Stimulated activated memory B cell treated with anti-CD40 and anti-IgM and Interleukin-4, amounts not matched to agents 10 μg/mL and 1 μg/mL and 100 μg/mL, for 72 hours (primary cell): ENCODE measurements around the gene CASP7.

Experiments used
- ATAC-seq: fragments of 150-1000 bp; cut with Tn5 transposase; 2 replicates; pipeline ENCODE4 v1.10.0; 2021
- H3K27ac Mint-ChIP-seq: one replicate; pipeline ENCODE4 v1.8.0; 2022; ENCODE audit warnings: mild to moderate bottlenecking, mixed read lengths
- H3K27me3 Mint-ChIP-seq: one replicate; pipeline ENCODE4 v1.8.0; 2022; ENCODE audit warnings: mixed read lengths
- H3K36me3 Mint-ChIP-seq: one replicate; pipeline ENCODE4 v1.8.0; 2022; ENCODE audit warnings: mixed read lengths
- H3K4me1 Mint-ChIP-seq: one replicate; pipeline ENCODE4 v1.8.0; 2022; ENCODE audit warnings: mixed read lengths
- H3K4me3 Mint-ChIP-seq: one replicate; pipeline ENCODE4 v1.8.0; 2022; ENCODE audit warnings: mild to moderate bottlenecking, moderate library complexity, mixed read lengths
- H3K9me3 Mint-ChIP-seq: one replicate; pipeline ENCODE4 v1.8.0; 2022; ENCODE audit warnings: mixed read lengths

CASP7 gene

DNA sequence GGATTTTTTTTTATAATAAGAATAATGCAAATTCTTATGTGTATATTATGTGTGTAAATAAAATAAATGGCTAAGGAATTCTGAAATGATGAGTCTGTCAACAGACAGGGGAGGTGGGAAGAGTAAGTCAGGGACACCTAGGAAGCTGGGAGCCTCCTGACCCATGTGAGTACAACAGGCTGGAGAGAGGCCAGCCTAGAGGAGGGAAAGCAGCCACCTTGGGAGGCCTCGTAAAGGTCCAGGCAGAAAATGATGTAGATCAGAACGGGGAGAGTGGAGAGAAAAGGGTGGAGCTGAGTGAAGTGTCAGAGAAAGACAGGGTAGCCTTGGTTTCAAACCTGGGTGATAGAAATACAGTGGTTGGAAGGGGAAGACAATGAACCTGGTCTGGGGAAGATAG lies 22.8 kb upstream of the CASP7 start:
- Mint-ChIP-seq H3K27ac (no peak overlapping the region), H3K4me3 (no peak overlapping the region), H3K27me3 (peaks cover 27% of the 10 kb centered on the region), H3K9me3 (no peaks in the 10 kb centered on the region), H3K36me3 (no peaks in the 10 kb centered on the region), H3K4me1 (no peaks in the 10 kb centered on the region)
- no peak for ATAC-seq

- no peaks in the 10 kb centered on the region for H3K36me3 Mint-ChIP-seq
- no peak overlapping the region for H3K27ac Mint-ChIP-seq
- H3K4me1 Mint-ChIP-seq: no peaks in the 10 kb centered on the region
- no peak overlapping the region for H3K4me3 Mint-ChIP-seq
- H3K27me3 Mint-ChIP-seq: peaks cover 25% of the 10 kb centered on the region
- no peaks in the 10 kb centered on the region for H3K9me3 Mint-ChIP-seq
- ATAC-seq: no peak
These were observed 22.2 kb upstream of the CASP7 start for GRCh38 chr10:113657544-113657943.

- Mint-ChIP-seq H3K9me3 (no peaks in the 10 kb centered on the region), H3K4me3 (no peak overlapping the region), H3K27ac (no peak overlapping the region), H3K4me1 (no peaks in the 10 kb centered on the region), H3K27me3 (peaks cover 21% of the 10 kb centered on the region), H3K36me3 (no peaks in the 10 kb centered on the region)
- no peak for ATAC-seq
These were observed 18.4 kb upstream of the CASP7 start for GRCh38 chr10:113661332-113661731.

DNA sequence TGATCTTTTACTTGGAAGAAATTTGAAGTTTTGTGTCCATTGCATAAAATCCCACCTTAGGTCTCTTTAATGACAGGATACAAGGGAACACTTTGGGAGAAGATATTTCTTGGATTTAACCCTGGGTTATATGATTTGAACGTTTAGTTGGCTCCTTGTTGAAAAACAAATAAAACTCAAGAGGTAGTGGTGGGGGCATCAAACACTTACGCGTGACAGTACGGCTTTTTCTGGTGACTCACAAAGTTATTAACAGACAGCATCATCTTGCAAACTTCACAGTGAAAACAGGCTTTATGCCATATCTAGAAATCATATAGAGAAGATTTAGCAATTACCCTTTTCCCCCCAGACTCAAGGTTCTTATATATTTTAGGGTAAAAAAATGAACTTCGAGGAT lies 16.6 kb upstream of the CASP7 start:
- Mint-ChIP-seq H3K4me1 (peaks cover 4% of the 10 kb centered on the region), H3K27ac (no peak overlapping the region), H3K36me3 (no peaks in the 10 kb centered on the region), H3K4me3 (no peak overlapping the region), H3K9me3 (no peaks in the 10 kb centered on the region), H3K27me3 (peaks cover 28% of the 10 kb centered on the region)
- no peak for ATAC-seq

DNA sequence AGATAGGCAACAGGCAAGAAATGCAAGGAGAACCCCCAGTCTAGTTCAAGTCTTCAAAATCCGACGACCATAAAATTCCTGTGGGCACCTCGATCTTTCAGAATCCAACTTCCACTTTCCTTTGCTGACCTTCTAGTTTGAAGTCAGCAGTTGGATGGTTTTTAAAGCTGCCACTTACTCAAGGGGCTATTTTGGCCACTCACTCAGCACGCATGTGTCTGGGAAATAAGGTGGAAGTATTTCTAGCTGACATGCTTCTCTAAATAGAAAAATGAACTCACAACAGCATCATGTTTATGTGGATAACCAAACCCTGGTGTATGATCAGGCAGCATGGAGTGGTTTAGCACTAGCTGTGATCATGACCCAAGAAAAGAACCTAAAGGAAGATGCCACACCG lies 15.8 kb upstream of the CASP7 start, which contains the start of gene NRAP:
TSS of gene NRAP (minus strand) at position 134 of the 400 bp plus-strand sequence. CDS start 159 bp downstream, outside the sequence.
- Mint-ChIP-seq H3K4me1 (peaks cover 4% of the 10 kb centered on the region), H3K4me3 (no peak within 1 kb of the TSS), H3K27me3 (peaks cover 32% of the 10 kb centered on the region), H3K27ac (no peak within 1 kb of the TSS), H3K9me3 (no peaks in the 10 kb centered on the region), H3K36me3 (no peaks in the 10 kb centered on the region)
- ATAC-seq: no peak

DNA sequence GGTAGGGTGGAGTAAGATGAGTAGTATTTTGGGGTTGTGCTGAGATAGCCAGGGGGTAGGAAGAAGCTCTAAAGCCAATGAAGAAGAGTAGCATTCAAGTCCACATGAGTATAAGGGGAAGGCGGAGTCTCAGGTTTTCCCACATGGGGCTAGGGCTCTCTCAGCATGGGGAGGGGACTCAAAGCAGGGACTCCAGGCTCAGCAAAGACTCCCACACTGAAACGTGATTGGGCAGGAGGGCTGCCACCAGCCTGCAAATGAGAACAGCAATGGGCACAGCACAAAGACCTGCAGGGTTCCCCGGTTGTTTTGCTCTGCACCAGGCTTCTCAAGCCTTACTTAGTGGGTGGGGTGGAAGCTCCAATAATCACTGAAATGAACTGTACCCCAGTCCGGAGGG lies 14.4 kb upstream of the CASP7 start:
- no peak overlapping the region for H3K27ac Mint-ChIP-seq
- H3K27me3 Mint-ChIP-seq: peaks cover 34% of the 10 kb centered on the region
- H3K9me3 Mint-ChIP-seq: no peaks in the 10 kb centered on the region
- H3K36me3 Mint-ChIP-seq: no peaks in the 10 kb centered on the region
- peaks cover 4% of the 10 kb centered on the region for H3K4me1 Mint-ChIP-seq
- ATAC-seq: no peak
- H3K4me3 Mint-ChIP-seq: no peak overlapping the region

GRCh38 chr10:113665806-113666354 lies 13.8 kb upstream of the CASP7 start:
- Mint-ChIP-seq H3K27ac (no peak overlapping the region), H3K4me1 (peaks cover 4% of the 10 kb centered on the region)

GRCh38 chr10:113666682-113667252 lies 12.9 kb upstream of the CASP7 start:
- Mint-ChIP-seq H3K4me1 (peaks cover 4% of the 10 kb centered on the region), H3K9me3 (peaks cover 3% of the 10 kb centered on the region), H3K4me3 (no peak overlapping the region), H3K27ac (no peak overlapping the region), H3K36me3 (no peaks in the 10 kb centered on the region), H3K27me3 (peaks cover 48% of the 10 kb centered on the region)
- ATAC-seq: no peak

More at GRCh38 chr10:113665806-113666354, 13.8 kb upstream of the CASP7 start:
- no peak overlapping the region for H3K4me3 Mint-ChIP-seq
- peaks cover 39% of the 10 kb centered on the region for H3K27me3 Mint-ChIP-seq
- H3K9me3 Mint-ChIP-seq: no peaks in the 10 kb centered on the region
- H3K36me3 Mint-ChIP-seq: no peaks in the 10 kb centered on the region
- no peak for ATAC-seq

DNA sequence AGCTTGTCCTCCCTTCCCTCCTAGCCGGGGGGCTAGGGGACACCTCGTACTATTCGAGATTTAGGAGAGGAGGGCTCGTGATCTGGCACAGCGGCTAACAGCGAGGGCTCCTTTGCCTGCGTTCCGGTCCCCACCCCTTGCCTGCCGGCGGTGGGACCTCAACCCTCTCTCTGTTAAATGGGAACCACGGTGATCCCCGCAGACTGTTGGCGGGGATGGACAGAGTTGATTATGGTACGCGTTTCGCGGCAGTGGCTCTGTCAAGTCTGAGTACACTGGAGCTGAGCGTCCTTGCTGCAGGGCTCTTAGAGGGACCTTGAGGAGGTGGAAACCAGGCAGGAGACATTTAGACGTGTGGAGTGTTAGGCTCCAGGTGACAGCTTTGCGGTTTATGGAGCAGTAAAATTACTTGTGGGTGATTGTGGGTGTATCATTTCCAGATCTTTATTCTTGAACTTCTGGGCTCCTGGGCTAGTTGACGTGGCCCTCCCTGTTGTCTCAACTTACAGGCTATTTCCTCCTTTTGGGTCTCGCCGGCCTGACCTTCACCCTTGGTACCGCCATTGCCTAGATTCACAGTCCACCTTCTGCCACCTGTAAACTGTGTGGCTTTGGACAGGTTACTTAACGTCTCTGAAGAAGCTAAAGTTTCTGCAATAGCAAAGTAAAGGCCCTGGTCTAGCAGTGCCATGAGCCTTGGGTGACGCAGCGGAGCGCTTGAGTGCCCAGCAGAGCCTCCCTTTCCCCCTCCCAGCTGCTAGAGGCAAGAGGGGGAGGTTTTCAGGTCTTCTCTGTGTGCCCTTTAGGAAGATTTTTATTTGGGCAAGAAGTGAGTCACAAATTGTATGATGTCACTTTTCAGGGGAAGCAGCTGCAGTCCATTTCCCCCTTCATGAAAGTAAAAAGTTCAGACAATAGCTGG lies 739 bp downstream of the CASP7 start:
- Mint-ChIP-seq H3K9me3 (peaks cover 8% of the 10 kb centered on the region), H3K27ac (peak overlapping the region; percentile 95), H3K4me1 (peaks cover 64% of the 10 kb centered on the region), H3K4me3 (peak overlapping the region; percentile 87), H3K27me3 (no peaks in the 10 kb centered on the region), H3K36me3 (peaks cover 24% of the 10 kb centered on the region)
- peak; percentile 77 for ATAC-seq

GRCh38 chr10:113681533-113682470 lies 2.1 kb downstream of the CASP7 start:
- peak overlapping the region; percentile 87 for H3K4me3 Mint-ChIP-seq
- H3K27ac Mint-ChIP-seq: peak overlapping the region; percentile 95
- H3K27me3 Mint-ChIP-seq: no peaks in the 10 kb centered on the region
- peaks cover 35% of the 10 kb centered on the region for H3K36me3 Mint-ChIP-seq
- peaks cover 73% of the 10 kb centered on the region for H3K4me1 Mint-ChIP-seq
- H3K9me3 Mint-ChIP-seq: peaks cover 13% of the 10 kb centered on the region
- ATAC-seq: peak; percentile 76

DNA sequence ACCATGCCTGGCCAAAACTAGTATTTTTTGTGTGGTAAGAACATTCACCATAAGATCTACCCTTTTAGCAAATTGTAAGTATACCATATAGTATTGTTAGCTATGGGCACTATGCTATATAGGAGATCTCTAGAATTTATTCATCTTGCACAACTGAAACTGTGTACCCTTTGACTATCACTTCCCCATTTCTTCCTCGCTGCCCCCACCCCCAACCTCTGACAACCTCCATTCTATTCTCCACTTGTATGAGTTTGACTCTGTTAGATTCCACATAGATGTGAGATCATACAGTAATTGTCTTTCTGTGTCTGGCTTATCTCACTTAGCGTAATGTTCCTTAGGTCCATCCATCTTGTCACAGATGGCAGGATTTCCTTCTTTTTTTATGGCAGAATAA lies 3.6 kb downstream of the CASP7 start:
- Mint-ChIP-seq H3K27me3 (no peaks in the 10 kb centered on the region), H3K27ac (peak overlapping the region; percentile 95), H3K9me3 (peaks cover 22% of the 10 kb centered on the region), H3K4me1 (peaks cover 79% of the 10 kb centered on the region), H3K4me3 (peak overlapping the region; percentile 25), H3K36me3 (peaks cover 50% of the 10 kb centered on the region)
- no peak for ATAC-seq

GRCh38 chr10:113686028-113686427 lies 6.3 kb downstream of the CASP7 start:
- peaks cover 71% of the 10 kb centered on the region for H3K4me1 Mint-ChIP-seq
- no peaks in the 10 kb centered on the region for H3K27me3 Mint-ChIP-seq
- no peak for ATAC-seq
- peaks cover 29% of the 10 kb centered on the region for H3K9me3 Mint-ChIP-seq
- no peak overlapping the region for H3K27ac Mint-ChIP-seq
- no peak overlapping the region for H3K4me3 Mint-ChIP-seq
- peaks cover 75% of the 10 kb centered on the region for H3K36me3 Mint-ChIP-seq

DNA sequence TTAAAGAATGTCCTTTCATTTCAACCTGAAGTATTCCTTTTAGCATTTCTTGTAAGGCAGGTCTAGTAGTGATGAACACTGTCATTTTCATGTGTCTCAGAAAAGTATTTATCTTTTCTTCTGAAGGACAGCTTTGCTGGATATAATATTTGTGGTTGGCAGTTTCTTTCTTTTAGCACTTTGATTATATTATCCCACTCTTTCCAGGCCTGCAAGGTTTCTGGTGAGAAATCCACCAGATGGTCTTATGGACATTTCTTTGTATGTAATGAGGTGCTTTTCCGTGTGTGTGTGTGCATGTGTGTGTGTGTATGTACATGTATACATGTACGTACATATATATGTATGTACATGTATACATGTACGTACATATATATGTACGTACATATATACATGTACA lies 7.3 kb downstream of the CASP7 start:
- Mint-ChIP-seq H3K9me3 (peaks cover 29% of the 10 kb centered on the region), H3K27ac (no peak overlapping the region), H3K27me3 (no peaks in the 10 kb centered on the region), H3K36me3 (peaks cover 84% of the 10 kb centered on the region), H3K4me1 (peaks cover 61% of the 10 kb centered on the region), H3K4me3 (no peak overlapping the region)
- no peak for ATAC-seq

DNA sequence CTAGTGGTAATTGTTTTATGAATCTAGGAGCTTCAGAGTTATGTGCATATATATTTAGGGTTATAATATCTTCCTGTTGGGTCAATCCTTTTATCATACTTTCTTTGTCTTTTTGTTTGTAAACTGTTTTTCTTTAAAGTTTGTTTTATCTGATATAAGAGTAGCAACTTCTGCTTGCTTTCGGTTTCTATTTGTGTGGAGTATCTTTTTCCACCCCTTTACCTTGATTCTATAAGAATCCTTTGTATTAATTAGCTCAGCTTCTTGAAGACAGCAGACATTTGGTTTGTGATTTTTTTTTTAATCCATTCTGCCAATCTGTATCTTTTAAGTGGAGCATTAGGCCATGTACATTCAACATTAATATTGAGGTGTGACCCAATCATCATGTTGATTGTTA lies 9.3 kb downstream of the CASP7 start:
- no peaks in the 10 kb centered on the region for H3K27me3 Mint-ChIP-seq
- no peak overlapping the region for H3K27ac Mint-ChIP-seq
- ATAC-seq: no peak
- H3K4me3 Mint-ChIP-seq: no peak overlapping the region
- peaks cover 35% of the 10 kb centered on the region for H3K9me3 Mint-ChIP-seq
- H3K4me1 Mint-ChIP-seq: peaks cover 41% of the 10 kb centered on the region
- H3K36me3 Mint-ChIP-seq: peaks cover 94% of the 10 kb centered on the region

GRCh38 chr10:113689574-113689973 lies 9.9 kb downstream of the CASP7 start:
- Mint-ChIP-seq H3K4me1 (peaks cover 35% of the 10 kb centered on the region), H3K27ac (no peak overlapping the region), H3K27me3 (no peaks in the 10 kb centered on the region), H3K36me3 (peaks cover 94% of the 10 kb centered on the region), H3K9me3 (peaks cover 35% of the 10 kb centered on the region), H3K4me3 (no peak overlapping the region)
- no peak for ATAC-seq
